Endothelial cell of umbilical vein (primary cell): ENCODE measurements around the gene ALDH3A2. TPM values are rescaled to one million over a fixed set of nuclear protein-coding genes. Genes with fewer than 3 reads are reported as not detected.

Experiments
- BruUV-seq: library from RNA; stranded (reverse); fragments of 400-500 nt; replicated peaks from 2 replicates; lab custom pipeline; 2021; lab: Mats Ljungman, UMichigan
- CTCF ChIA-PET: fragments of 300-600, 350-600 bp; sonication (Branson Sonifier 250); formaldehyde crosslinking; loops from one replicate; lab custom pipeline; 2021; ENCODE audit warnings: antibody characterized with exemption, inconsistent platforms; lab: Charles Lee
- POLR2A ChIA-PET: fragments of 300-600, 350-600 bp; sonication (Branson Sonifier 250); formaldehyde crosslinking; loops from one replicate; lab custom pipeline; 2021; ENCODE audit warnings: antibody characterized with exemption, inconsistent platforms; lab: Charles Lee
- DNase-seq: peaks from one replicate; pipeline ENCODE4 v3.0.0-alpha.2; 2011; ENCODE audit warnings: low read depth, low spot score
- FAIRE-seq: peaks from 2 replicates; lab custom pipeline; 2011; peaks lifted over from hg19 to GRCh38; lab: Jason Lieb, UNC
- H2AFZ ChIP-seq: 2 replicates; pipeline ENCODE4 v1.6.0; 2012; ENCODE audit warnings: low read depth, low read length, control low read depth, inconsistent platforms
- H3K27ac ChIP-seq: 2 replicates; pipeline ENCODE4 v1.5.1; 2011; ENCODE audit warnings: low read depth, mild to moderate bottlenecking, control low read depth, low read length, moderate library complexity; ENCODE audit not compliant: insufficient read depth
- H3K27me3 ChIP-seq, 2 experiments: 2 replicates each; pipeline versions ENCODE4 v1.6.0 to v1.6.1; 2011; ENCODE audit warnings: low read length in 2 of 2, mixed read lengths in 1 of 2; ENCODE audit not compliant: control insufficient read depth in 2 of 2, insufficient read depth in 2 of 2
- H3K36me3 ChIP-seq, 2 experiments: 2 replicates in 1 of 2; 3 replicates in 1 of 2; pipeline ENCODE4 v1.5.1; 2011; ENCODE audit warnings: low read length in 2 of 2, mild to moderate bottlenecking in 1 of 2, moderate library complexity in 1 of 2; ENCODE audit not compliant: control insufficient read depth in 2 of 2, insufficient read depth in 2 of 2; ENCODE audit errors: extremely low read depth in 1 of 2
- H3K4me1 ChIP-seq: 3 replicates; pipeline ENCODE4 v1.5.1; 2011; ENCODE audit warnings: mild to moderate bottlenecking, low read length; ENCODE audit not compliant: control insufficient read depth, insufficient read depth; ENCODE audit errors: extremely low read depth
- H3K4me2 ChIP-seq: 2 replicates; pipeline ENCODE4 v1.6.1; 2011; ENCODE audit warnings: low read length, control low read depth, mixed read lengths; ENCODE audit not compliant: insufficient read depth
- H3K4me3 ChIP-seq, 3 experiments: fragments of 200-600 bp in 1 of 3; sonication (generic), shearing (Covaris generic) in 1 of 3; replicated peaks in 1 of 3; 2 replicates each; pipeline ENCODE4 v1.5.1; 2011 to 2016; ENCODE audit warnings: control low read depth in 3 of 3, low read length in 3 of 3, mild to moderate bottlenecking in 2 of 3, inconsistent platforms in 1 of 3, low read depth in 1 of 3, moderate library complexity in 1 of 3; ENCODE audit not compliant: insufficient read depth in 1 of 3
- H3K79me2 ChIP-seq: 2 replicates; pipeline ENCODE4 v1.6.0; 2012; ENCODE audit warnings: low read length, inconsistent platforms; ENCODE audit not compliant: control insufficient read depth, insufficient read depth
- H3K9ac ChIP-seq: replicated peaks from 2 replicates; pipeline ENCODE3; 2011; ENCODE audit warnings: low read length, control low read depth; ENCODE audit not compliant: insufficient read depth; ENCODE audit errors: extremely low read depth
- H3K9me1 ChIP-seq: replicated peaks from 3 replicates; pipeline ENCODE4 v1.6.0; 2011; ENCODE audit warnings: mild to moderate bottlenecking, low read length; ENCODE audit not compliant: control insufficient read depth, insufficient read depth; ENCODE audit errors: extremely low read depth
- H3K9me3 ChIP-seq: replicated peaks from 2 replicates; pipeline ENCODE4 v1.5.1; 2012; ENCODE audit warnings: low read length, inconsistent platforms; ENCODE audit not compliant: control insufficient read depth, insufficient read depth
- H4K20me1 ChIP-seq: replicated peaks from 2 replicates; pipeline ENCODE3; 2011; ENCODE audit warnings: mild to moderate bottlenecking, low read length; ENCODE audit not compliant: control insufficient read depth, insufficient read depth; ENCODE audit errors: extremely low read depth
- EZH2 ChIP-seq: IDR thresholded peaks from 2 replicates; pipeline ENCODE4 v1.6.1; 2012; ENCODE audit warnings: borderline replicate concordance, low read depth, mild to moderate bottlenecking, moderate library complexity, low read length, inconsistent platforms; ENCODE audit not compliant: severe bottlenecking
- FOS ChIP-seq: IDR thresholded peaks from 2 replicates; pipeline ENCODE4 v1.6.1; 2011; ENCODE audit warnings: mild to moderate bottlenecking, low read length, moderate library complexity, borderline replicate concordance; ENCODE audit not compliant: insufficient read depth
- GATA2 ChIP-seq: IDR thresholded peaks from 2 replicates; pipeline ENCODE4 v1.7.0; 2011; ENCODE audit warnings: low read depth, mild to moderate bottlenecking, moderate library complexity, mixed read lengths, low read length; ENCODE audit not compliant: insufficient read length, insufficient read depth
- JUN ChIP-seq: IDR thresholded peaks from 2 replicates; pipeline ENCODE4 v1.6.1; 2011; ENCODE audit warnings: borderline replicate concordance, low read depth; ENCODE audit not compliant: insufficient read length, insufficient read depth
- POLR2AphosphoS5 ChIP-seq: IDR thresholded peaks from 2 replicates; pipeline ENCODE4 v1.6.1; 2012; ENCODE audit warnings: low read depth, mild to moderate bottlenecking, control low read depth, low read length, moderate library complexity; ENCODE audit not compliant: insufficient read depth
- dilution Hi-C: fragments of 300-500 bp; cut with MboI; formaldehyde crosslinking; loops from one replicate; pipeline ENCODE4 v1.15.0; 2019; ENCODE audit warnings: low sequenced_read_pairs; ENCODE audit not compliant: extremely low pct_ligation_motif_present
- intact Hi-C: fragments of 100-400 bp; cut with micrococcal nuclease; formaldehyde crosslinking; loops from one replicate; pipeline ENCODE4 v1.10.0; 2022
- polyA plus RNA-seq, 4 experiments: library from polyadenylated mRNA; depleted of rRNA in 3 of 4; stranded (reverse) in 3 of 4; unstranded in 1 of 4; fragments of >200 nt; gene quantifications; 2 replicates each; pipeline versions ENCODE4 v1.2.1 to v1.2.3, GENCODE V29; 2011 to 2012; ENCODE audit warnings: missing spikeins in 1 of 4
- total RNA-seq: library from RNA; stranded (reverse); gene quantifications from 2 replicates; pipeline ENCODE4 v1.2.3, GENCODE V29; 2021
- TF ChIP-seq, protein P1 (sequence below): IDR thresholded peaks from 2 replicates; pipeline ENCODE4 v1.6.1; 2011; ENCODE audit not compliant: insufficient read depth, insufficient read length

Gene ALDH3A2
- total and polyA plus RNA-seq, 2 donors (not counting 3 experiments of a cell fraction or from before 2014, with no cell fraction given), result 16.7 to 36.5 TPM

DNA sequence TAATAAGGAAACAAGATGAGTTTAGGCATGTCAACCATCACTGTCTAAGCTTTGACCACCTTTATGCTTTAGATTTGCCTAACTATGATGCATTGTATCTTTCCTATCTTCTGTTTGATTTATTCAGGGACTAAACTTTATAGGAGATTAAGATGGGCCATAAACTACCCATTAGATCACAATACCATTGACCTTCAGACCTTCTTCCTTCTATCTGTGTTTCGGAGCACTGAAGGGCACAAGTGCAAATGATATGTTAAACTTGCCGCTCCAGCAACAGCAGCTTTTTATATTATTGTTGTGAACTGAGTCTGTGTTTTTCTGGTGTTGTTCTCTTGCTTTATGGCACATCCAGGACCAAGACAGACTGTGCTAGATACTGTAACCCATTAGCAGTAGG is 16.6 kb upstream of the ALDH3A2 start:
- FAIRE-seq (no peak), DNase-seq (no peak)
- no TSS peak for BruUV-seq
- intact Hi-C loops (no loop called here), dilution Hi-C loops (no loop called here)
- ChIA-PET CTCF (no interaction called here), POLR2A (no interaction called here)
- Histone ChIP-seq H3K4me2 (no peak overlapping the region), H3K27me3 (peaks cover 0 to 12% of the 10 kb centered on the region in 2 experiments), H3K9me1 (no peaks in the 10 kb centered on the region), H2AFZ (no peak overlapping the region), H3K4me3 (no peak overlapping the region), H3K9ac (no peak overlapping the region), H3K27ac (no peak overlapping the region), H3K4me1 (no peaks in the 10 kb centered on the region), H3K36me3 (no peaks in the 10 kb centered on the region), H3K79me2 (no peaks in the 10 kb centered on the region), H3K9me3 (no peaks in the 10 kb centered on the region), H4K20me1 (no peaks in the 10 kb centered on the region)
- no peak for TF ChIP-seq POLR2AphosphoS5
- TF ChIP-seq EZH2, result no peak
- no peak for TF ChIP-seq GATA2
- TF ChIP-seq JUN, result no peak
- TF ChIP-seq, protein P1, sequence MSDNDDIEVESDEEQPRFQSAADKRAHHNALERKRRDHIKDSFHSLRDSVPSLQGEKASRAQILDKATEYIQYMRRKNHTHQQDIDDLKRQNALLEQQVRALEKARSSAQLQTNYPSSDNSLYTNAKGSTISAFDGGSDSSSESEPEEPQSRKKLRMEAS, result no peak
- no peak for TF ChIP-seq FOS

DNA sequence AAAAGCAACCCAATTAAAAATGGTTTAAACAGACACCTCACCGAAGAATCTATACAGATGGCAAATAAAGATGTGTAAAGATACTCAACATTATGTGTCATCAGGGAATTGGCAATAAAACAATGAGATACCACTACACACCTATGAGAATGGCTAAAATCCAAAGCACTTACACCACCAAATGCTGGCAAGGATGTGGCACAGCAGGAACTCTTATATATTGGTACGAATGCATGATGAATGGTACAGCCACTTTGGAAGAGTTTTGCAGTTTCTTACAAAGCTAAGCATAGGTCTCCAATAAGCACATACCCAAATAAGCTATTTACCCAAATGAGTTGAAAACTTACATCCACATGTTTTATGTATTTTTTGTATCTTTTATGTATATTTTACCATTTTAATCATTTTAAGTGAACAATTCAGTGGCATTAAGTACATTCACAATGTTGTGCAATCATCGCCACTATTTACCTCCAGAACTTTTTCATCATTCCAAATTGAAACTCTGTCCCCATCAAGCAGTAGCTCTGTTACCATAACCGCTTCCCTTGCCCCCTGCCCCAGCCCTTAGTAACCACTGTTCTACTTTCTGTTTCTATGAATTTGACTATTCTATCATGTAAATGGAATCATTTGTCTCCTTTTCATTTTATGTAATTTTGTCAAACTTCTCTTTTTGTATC is 6.7 kb upstream of the ALDH3A2 start:
- Histone ChIP-seq H2AFZ (no peak overlapping the region), H3K9me1 (no peaks in the 10 kb centered on the region), H3K4me3 (no peak overlapping the region), H3K9me3 (no peaks in the 10 kb centered on the region), H3K79me2 (no peaks in the 10 kb centered on the region), H3K27me3 (peaks cover 11 to 16% of the 10 kb centered on the region in 2 experiments), H3K4me2 (no peak overlapping the region), H3K36me3 (no peaks in the 10 kb centered on the region), H3K4me1 (peaks cover 4% of the 10 kb centered on the region), H4K20me1 (no peaks in the 10 kb centered on the region), H3K27ac (no peak overlapping the region), H3K9ac (no peak overlapping the region)
- FAIRE-seq (no peak), DNase-seq (no peak)
- dilution Hi-C loops (no loop called here), intact Hi-C loops (loop anchor here (10.0 kb wide), 1 partner anchor 53 kb away; no protein-coding TSS in a partner anchor)
- no peak for TF ChIP-seq POLR2AphosphoS5
- ChIA-PET CTCF (interaction anchor here (0.8 kb wide), 1 partner anchor 59 kb away, joined by 4 read pairs; no protein-coding TSS in a partner anchor), POLR2A (no interaction called here)
- no TSS peak for BruUV-seq
